Measurements from ENCODE around the gene HNRNPF. TPM values are rescaled to one million over a fixed set of nuclear protein-coding genes. Genes with fewer than 3 reads are reported as not detected.
A peak's percentile ranks its signal among the peaks of the same experiment; 100 is the strongest.

HNRNPF gene
- total RNA-seq, 4 donors from 2014 or later, result 154 to 229 (median 189) TPM

DNA sequence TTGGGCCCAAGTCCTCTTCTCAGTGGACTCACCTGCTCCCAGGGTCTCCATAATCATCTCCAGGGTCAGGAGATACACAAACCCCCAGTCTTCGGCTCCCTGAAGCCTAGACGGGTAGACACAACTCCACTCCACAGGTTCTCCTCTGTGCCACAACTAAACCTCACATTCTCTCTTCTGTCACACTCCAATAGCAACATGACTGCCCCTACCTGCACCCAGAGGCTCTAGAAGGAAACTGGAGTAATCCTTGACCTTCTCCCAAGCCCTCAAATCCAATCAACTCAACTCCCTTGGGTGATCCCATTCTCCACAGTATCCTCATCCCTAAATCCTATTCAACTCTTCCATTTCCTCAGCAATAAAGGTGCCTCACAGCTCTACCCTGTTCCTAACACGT lies 16.2 kb downstream of the HNRNPF start:
- Histone ChIP-seq H3K4me1 (peaks cover 14 to 77% (median 24%) of the 10 kb centered on the region in 3 donors), H3K27ac (no peak overlapping the region), H3K27me3 (no peaks in the 10 kb centered on the region), H3K9me3 (no peaks in the 10 kb centered on the region), H3K4me3 (no peak overlapping the region), H3K36me3 (peaks cover 15 to 75% (median 44%) of the 10 kb centered on the region in 3 donors)
- 65 to 87% methylated on average over 2 to 3 of the region's 3 CpGs for WGBS, 2 donors
- TF ChIP-seq, protein P1, sequence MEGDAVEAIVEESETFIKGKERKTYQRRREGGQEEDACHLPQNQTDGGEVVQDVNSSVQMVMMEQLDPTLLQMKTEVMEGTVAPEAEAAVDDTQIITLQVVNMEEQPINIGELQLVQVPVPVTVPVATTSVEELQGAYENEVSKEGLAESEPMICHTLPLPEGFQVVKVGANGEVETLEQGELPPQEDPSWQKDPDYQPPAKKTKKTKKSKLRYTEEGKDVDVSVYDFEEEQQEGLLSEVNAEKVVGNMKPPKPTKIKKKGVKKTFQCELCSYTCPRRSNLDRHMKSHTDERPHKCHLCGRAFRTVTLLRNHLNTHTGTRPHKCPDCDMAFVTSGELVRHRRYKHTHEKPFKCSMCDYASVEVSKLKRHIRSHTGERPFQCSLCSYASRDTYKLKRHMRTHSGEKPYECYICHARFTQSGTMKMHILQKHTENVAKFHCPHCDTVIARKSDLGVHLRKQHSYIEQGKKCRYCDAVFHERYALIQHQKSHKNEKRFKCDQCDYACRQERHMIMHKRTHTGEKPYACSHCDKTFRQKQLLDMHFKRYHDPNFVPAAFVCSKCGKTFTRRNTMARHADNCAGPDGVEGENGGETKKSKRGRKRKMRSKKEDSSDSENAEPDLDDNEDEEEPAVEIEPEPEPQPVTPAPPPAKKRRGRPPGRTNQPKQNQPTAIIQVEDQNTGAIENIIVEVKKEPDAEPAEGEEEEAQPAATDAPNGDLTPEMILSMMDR (IDR thresholded peaks at IDR 0.05), result no peak
- intact Hi-C loops (cut with DNase I), result no loop called here
- DNase-seq, result no peak

DNA sequence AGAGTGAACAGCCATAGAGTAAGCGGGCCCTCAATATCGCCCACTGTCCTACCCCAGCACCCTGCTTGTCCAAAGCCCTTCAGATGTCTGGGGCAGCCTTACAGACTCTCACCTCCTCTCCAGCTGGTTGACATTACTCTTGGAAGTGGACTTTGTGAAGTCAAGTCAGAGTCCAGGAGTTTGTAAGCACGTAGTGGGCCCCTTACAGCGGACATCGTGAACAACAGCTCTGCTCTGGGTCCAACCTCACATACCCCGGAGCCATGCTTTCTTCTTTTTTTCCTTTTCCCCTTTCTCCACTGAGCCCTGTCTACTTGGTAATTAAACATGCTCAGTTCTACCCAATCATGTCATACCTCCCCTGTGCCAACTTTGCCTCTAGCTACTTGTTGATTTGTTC lies 17.5 kb downstream of the HNRNPF start:
- intact Hi-C loops (cut with DNase I), result no loop called here
- H3K4me3 ChIP-seq, result no peak overlapping the region
- no peaks in the 10 kb centered on the region for H3K27me3 ChIP-seq
- H3K27ac ChIP-seq, result no peak overlapping the region
- H3K9me3 ChIP-seq, result no peaks in the 10 kb centered on the region
- H3K4me1 ChIP-seq, result peaks cover 14 to 66% (median 22%) of the 10 kb centered on the region in 3 donors
- peaks cover 21 to 87% (median 57%) of the 10 kb centered on the region in 3 donors for H3K36me3 ChIP-seq
- no peak for TF ChIP-seq POLR2A (IDR thresholded peaks at IDR 0.05)
- TF ChIP-seq, protein P1 (IDR thresholded peaks at IDR 0.05), result no peak
- DNase-seq, result no peak
- WGBS, 2 donors, result 72 to 93% methylated on average over 6 of the region's 6 CpGs

DNA sequence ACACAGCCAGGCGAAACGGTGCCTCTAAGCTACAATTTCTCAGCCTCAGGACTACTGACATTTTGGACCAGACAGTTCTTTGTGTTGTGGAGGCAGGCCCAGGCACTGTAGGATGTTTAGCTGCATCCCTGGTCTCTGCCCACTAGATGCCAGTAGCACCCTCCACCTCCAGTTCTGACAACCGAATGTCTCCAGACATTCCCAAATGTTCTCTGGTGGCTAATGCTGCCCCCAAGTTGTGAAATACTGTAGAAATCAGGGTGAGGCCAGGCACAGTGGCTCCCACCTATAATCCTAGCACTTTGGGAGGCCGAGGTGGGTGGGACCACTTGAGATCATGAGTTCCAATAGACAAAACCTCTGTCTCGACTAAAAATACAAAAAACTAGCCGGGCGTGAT lies 18.2 kb downstream of the HNRNPF start:
- Histone ChIP-seq H3K36me3 (peaks cover 22 to 95% (median 63%) of the 10 kb centered on the region in 3 donors), H3K27me3 (no peaks in the 10 kb centered on the region), H3K27ac (peak overlapping the region in 2 of 4 donors; percentile 27 to 43), H3K9me3 (no peaks in the 10 kb centered on the region), H3K4me3 (no peak overlapping the region), H3K4me1 (peaks cover 12 to 59% (median 22%) of the 10 kb centered on the region in 3 donors)
- DNase-seq, result no peak
- 42 to 73% methylated on average over 3 to 5 of the region's 7 CpGs for WGBS, 2 donors
- TF ChIP-seq POLR2A (IDR thresholded peaks at IDR 0.05), result no peak
- TF ChIP-seq, protein P1 (IDR thresholded peaks at IDR 0.05), result peak in 5 of 6 experiments; percentile 14 to 56 (median 39)
- intact Hi-C loops (cut with DNase I), result no loop called here

DNA sequence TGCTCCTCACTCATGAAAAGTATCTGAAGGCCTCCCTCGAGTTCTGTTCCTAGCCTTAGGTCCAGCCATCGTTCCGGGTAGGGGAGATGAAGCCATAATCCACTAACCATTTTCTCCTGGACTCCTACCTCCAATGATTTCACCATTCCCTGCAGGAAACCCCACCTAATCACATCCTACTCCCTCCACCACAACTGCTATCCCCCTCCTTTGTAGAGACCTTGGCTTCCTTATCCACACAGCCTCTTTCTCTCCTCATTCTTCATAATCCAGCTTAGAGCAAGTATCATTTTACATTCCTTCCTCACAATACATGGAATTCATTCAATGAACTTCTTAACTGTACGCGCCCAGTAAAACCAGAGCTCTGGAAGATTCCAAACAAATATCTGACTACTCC lies 18.7 kb downstream of the HNRNPF start:
- no peak for DNase-seq
- H3K4me1 ChIP-seq, result peaks cover 8 to 55% (median 19%) of the 10 kb centered on the region in 3 donors
- WGBS, 2 donors, result 70 to 85% methylated on average over 5 of the region's 5 CpGs
- H3K9me3 ChIP-seq, result no peaks in the 10 kb centered on the region
- no peak overlapping the region for H3K4me3 ChIP-seq
- intact Hi-C loops (cut with DNase I), result no loop called here
- no peak for TF ChIP-seq POLR2A (IDR thresholded peaks at IDR 0.05)
- TF ChIP-seq, protein P1 (IDR thresholded peaks at IDR 0.05), result no peak
- no peaks in the 10 kb centered on the region for H3K27me3 ChIP-seq
- peaks cover 22 to 99% (median 63%) of the 10 kb centered on the region in 3 donors for H3K36me3 ChIP-seq
- H3K27ac ChIP-seq, result no peak overlapping the region

DNA sequence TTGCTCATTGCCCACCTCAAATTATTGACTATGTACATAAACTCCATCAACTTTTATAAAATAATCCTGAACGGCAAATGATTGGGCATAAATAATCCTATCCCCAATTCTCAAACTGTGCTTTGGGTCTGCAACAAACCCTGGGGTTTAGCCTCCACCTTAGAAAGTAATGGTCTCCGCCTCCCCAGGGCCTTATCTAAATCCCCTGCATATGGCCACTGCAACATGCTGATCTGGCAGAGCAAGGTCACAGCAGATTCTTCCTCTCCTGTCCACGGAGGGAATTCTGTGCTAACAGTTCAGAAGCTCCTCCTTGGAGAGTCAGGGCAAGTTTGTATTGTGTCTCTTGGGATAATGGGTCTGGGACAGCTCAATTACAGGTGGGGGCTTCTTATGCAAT lies 19.1 kb downstream of the HNRNPF start:
- peaks cover 22 to 100% (median 63%) of the 10 kb centered on the region in 3 donors for H3K36me3 ChIP-seq
- WGBS, 2 donors, result 54 to 62% methylated on average over 3 of the region's 3 CpGs
- TF ChIP-seq POLR2A (IDR thresholded peaks at IDR 0.05), result no peak
- TF ChIP-seq, protein P1 (IDR thresholded peaks at IDR 0.05), result no peak

More for the DNA sequence above, 19.1 kb downstream of the HNRNPF start:
- Histone ChIP-seq H3K27ac (no peak overlapping the region), H3K9me3 (no peaks in the 10 kb centered on the region), H3K4me1 (peaks cover 3 to 50% (median 14%) of the 10 kb centered on the region in 3 donors), H3K27me3 (no peaks in the 10 kb centered on the region), H3K4me3 (no peak overlapping the region)
- no peak for DNase-seq
- intact Hi-C loops (cut with DNase I), result no loop called here

Data from esophagus squamous epithelium (tissue), 5 donors.